IPS-11a (cell line): Measurements from ENCODE around the gene FRMD3.

Experiments
- H3K4me3 ChIP-seq: one replicate; pipeline ENCODE4 v1.5.1; 2013; ENCODE audit warnings: low read depth, low read length, control low read depth

FRMD3 gene

DNA sequence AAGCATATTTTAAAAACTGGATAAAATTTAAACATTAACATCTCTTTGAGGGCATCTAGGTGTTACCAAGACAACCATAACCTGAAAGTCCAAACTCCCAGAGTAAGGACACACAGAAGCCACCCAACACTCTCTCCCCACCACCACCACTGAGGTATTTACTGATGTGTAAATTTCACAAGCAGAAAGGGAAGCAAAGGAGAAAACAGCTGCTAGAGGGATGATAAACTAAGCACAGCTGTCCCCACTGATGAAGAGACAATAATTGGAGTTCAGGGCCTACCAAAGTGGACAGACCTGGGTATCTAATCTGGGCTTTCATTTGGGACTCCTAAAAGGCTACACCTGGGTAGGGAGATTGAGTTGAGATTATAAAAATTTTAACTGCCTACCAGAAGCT is 63.6 kb downstream of the FRMD3 start:
- H3K4me3 ChIP-seq: no peak overlapping the region

DNA sequence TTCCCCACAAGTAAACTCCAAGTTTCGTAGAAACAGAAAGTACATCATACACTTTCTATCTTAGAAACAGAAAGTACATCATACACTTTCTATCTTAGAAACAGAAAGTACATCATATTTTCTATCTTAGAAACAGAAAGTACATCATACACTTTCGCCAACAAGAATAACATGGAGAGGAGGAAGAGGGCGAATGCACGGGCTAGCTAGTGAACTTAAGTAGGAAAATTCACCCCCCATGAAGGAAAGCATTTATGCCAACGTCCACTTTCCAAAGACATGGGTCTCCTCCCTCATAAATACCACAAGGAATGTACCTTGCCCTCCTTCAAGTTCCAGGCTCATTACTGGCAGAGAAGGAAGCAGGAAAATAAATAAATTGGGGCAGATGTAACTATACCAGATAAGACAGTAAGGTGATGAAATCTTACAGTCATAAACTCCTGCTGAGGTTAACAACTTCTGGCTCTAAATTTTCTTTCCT is 64.7 kb downstream of the FRMD3 start:
- no peak overlapping the region for H3K4me3 ChIP-seq

- H3K4me3 ChIP-seq: no peak overlapping the region
Observed at GRCh38 chr9:83472764-83473163, 65.4 kb downstream of the FRMD3 start.

GRCh38 chr9:83472221-83472665 is 66.0 kb downstream of the FRMD3 start:
- H3K4me3 ChIP-seq: no peak overlapping the region

DNA sequence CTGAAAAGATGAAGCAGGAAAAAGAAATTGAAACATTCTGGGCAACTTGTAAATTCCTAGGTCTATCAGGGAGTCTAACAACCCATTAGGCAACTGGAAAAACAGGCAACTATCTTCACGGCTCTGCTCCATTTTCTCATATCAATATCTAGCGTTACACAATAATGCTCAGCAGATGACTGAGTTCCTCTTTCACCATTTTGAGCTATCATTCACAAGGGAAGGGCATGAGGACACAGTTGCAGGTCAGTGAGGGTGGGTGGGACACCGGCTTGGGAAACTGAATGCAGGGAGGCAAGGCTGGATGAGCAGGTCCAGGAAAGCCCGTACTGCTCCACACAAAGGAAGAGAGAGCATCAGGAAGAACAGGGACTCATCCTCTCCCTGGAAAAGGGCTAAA is 67.0 kb downstream of the FRMD3 start:
- no peak overlapping the region for H3K4me3 ChIP-seq

GRCh38 chr9:83469722-83470121 is 68.5 kb downstream of the FRMD3 start:
- H3K4me3 ChIP-seq: no peak overlapping the region

DNA sequence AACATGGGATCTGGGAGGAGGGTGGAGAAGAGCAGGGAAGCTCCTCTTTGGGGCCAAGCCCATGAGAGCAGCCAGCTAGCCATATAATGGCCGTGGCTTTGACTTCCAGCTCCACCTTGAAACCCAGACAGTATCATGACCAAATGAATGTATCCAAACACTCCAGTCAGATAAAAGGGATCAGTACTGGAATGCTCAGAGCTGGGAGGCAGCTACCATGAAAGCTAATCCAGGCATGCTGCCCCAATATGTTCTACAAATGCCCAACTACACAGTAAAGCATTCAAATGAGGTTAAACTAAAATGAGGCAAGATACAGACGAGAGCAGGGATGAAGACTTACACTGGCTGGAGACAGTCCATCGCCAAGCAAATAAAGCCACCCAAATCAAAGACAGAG is 69.4 kb downstream of the FRMD3 start:
- no peak overlapping the region for H3K4me3 ChIP-seq

DNA sequence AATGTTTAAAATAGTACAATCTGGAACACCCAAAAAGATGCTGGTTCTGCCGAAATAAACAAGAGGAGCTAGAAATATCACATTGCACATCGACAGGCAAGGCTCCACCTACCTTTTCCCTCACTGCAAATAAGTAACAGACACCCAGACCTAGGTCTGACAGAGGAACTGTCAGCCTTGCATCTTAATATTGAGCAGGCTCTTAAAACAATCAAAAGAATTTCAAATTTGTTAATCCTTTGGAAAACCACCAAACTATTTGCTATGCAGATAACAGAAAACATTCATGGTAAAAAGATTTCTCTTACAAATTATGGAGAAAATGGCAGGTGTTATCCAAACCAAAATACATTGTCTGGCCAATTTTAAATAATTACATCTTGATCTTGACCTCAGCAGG is 71.3 kb downstream of the FRMD3 start:
- no peak overlapping the region for H3K4me3 ChIP-seq

- H3K4me3 ChIP-seq: no peak overlapping the region
Observed at GRCh38 chr9:83466351-83466750, 71.8 kb downstream of the FRMD3 start.

GRCh38 chr9:83459830-83460229 is 78.4 kb downstream of the FRMD3 start:
- no peak overlapping the region for H3K4me3 ChIP-seq

DNA sequence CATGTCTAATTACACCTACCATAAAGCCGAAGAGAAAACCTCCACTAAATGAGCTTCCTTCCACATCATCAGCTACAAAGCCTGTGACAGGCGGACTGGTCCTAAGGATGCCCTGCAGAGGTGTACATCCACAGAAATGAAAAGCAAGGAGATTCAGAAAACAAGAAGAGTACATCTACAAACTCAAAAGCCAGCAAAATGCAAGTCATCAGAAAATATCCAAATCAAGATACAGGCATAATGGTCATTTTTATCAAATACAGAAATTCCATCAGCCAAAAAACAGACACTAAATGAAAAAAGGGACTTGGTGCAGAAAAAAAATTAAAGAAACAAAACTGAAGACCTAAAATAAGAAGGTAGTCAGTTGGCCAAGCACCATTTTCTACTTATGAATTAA is 79.7 kb downstream of the FRMD3 start:
- H3K4me3 ChIP-seq: no peak overlapping the region

DNA sequence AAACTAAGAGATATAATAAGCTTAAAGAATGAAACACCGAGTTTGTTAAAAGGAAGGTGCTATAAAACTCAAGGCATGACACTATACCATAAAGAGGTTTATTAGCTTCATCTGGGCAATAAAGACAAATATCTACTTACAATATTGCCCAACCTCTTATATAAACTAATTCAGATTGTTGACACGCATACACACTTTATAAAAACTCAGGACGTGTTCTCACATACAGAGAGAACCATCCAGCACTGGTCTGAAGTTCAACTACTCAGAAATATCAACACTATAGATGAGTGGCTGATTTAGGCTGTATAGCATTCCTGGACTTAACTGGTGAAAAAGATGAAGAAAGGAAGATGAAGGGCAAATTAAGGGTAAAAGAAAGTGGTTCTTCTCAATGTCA is 81.2 kb downstream of the FRMD3 start:
- no peak overlapping the region for H3K4me3 ChIP-seq

GRCh38 chr9:83456226-83456625 is 82.0 kb downstream of the FRMD3 start:
- H3K4me3 ChIP-seq: no peak overlapping the region

- H3K4me3 ChIP-seq: no peak overlapping the region
Observed at GRCh38 chr9:83454076-83454475, 84.1 kb downstream of the FRMD3 start.

DNA sequence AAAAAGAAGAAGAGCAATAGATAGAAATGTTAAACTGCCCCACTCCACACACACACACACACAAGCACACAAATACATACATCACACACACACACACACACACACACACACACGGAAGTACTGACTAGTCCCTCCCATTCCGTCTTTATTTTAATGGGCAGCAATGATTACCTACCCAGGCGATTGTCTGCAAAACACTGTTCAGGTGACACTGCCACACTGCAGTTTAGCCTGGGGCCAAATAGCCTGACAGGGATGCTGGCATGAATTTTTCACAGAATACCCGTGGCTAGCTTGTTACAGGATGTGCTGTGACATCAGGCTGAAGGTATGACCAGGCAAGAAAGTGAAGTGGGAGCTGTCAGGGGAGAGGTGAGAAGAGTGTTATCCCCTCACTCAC is 86.9 kb downstream of the FRMD3 start:
- no peak overlapping the region for H3K4me3 ChIP-seq

DNA sequence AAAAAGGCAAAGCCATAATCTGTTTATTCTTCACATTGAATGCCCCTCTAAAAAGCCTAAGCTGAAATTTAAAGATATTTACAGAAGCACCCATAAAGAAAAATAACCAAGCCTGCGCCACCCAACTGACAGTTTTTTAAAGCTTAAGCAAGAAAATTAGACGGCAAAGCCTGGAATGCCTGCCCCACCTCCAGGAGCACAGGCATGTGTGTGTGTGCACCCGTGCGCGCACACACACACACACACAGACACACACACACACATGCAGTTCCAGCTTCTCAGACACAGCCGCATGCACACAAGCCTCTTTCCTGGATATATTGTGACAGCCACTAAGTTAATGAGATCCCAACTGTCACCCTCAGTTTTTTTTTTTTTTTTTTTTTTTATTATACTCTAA is 88.2 kb downstream of the FRMD3 start:
- H3K4me3 ChIP-seq: no peak overlapping the region

GRCh38 chr9:83449166-83449565 is 89.0 kb downstream of the FRMD3 start:
- no peak overlapping the region for H3K4me3 ChIP-seq

GRCh38 chr9:83448626-83449025 is 89.6 kb downstream of the FRMD3 start:
- no peak overlapping the region for H3K4me3 ChIP-seq

- no peak overlapping the region for H3K4me3 ChIP-seq
Observed at GRCh38 chr9:83447351-83447750, 90.8 kb downstream of the FRMD3 start.

DNA sequence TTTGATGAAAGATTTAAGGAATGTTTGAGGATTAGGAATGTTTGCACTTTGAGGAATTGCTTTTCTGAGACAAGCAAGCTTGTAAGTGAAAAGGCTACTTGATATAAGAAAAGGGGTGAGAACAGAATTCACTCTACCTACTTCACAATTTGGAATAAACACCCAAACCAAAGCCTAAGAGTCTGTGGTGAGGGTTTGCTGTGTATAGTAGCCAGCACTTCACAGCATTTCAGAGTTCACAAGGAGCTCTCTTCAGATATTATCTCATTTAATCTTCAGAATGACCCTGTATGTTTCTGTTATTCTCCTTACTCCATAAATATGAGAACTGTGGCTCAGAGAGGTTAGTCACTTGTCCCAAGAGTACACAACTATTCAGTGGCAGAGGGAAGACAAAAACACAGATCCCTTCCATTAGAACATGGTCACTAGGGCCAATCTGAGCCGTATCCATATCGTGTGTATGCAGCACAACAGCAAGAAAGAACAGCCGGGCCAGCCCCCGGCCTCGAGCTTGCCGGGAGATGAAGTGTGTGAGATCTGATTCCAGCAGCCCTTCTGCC is 92.4 kb downstream of the FRMD3 start:
- no peak overlapping the region for H3K4me3 ChIP-seq

DNA sequence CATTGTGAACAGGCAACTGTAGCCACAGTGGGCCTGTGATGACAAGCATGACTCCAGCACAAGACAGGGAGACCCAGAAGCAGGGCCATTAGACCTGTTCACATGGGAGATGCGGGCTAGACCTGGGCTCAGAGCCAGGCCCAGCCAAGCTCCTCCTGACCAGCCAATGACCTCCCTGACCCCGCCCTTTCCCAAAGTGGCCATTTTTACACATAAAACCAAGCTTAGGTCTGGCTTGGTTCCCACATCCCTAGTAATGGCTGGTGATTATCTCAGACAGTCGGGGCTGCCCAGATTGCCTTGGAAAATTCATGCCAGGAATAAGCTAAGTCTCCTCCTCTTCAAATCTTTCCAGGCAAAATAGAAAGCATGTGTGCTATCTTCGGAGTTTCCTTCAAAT is 94.1 kb downstream of the FRMD3 start:
- no peak overlapping the region for H3K4me3 ChIP-seq

DNA sequence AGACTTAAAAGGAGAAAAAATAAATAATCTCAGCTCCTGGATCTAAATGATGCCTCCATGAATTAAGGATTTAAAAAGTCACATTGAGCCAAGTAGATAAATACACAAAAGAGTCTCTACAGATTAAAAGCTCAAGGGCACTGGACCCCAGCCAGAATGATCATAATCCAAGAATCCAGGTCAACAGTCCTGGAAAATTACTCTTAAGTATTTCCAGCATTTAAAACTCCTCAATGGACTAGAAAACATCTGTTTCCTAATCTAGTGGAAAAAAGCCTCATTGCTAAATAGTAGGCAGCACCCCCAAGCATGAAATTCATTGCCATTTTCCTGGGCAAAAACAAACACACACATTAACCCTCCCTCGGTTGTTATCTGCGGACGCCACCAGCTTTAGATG is 96.8 kb downstream of the FRMD3 start:
- H3K4me3 ChIP-seq: no peak overlapping the region

DNA sequence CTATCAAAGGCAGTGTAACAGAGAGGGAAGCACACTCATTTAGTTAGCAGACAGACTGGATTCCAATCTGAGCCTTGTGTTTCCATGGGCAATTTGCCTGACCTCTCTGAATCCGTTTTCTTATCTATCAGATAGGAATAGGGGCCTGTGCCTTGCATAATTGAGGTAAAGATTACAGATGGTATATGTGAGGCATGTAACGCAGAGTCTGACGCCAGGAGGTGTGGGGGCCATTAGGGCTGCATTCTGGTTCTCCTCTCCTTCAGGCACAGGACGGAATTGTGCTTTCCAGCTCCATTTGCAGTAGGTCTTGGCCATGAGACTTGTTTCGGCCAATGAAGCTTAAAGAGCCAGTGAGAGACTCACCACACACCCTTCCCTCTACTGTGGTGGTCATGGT is 97.6 kb downstream of the FRMD3 start:
- H3K4me3 ChIP-seq: no peak overlapping the region
